LNCaP clone FGC (cell line): ENCODE results near the gene PTPRCAP.
A peak's percentile ranks its signal among the peaks of the same experiment; 100 is the strongest.

Experiments used
- DNase-seq: peaks from one replicate; pipeline ENCODE4 v3.0.0-alpha.2; 2011; ENCODE audit warnings: low read depth
- H3K4me3 ChIP-seq: 2 replicates; pipeline ENCODE4 v1.5.1; 2011; ENCODE audit warnings: mild to moderate bottlenecking, low read depth, low read length, control low read depth
- TF ChIP-seq, protein P1 (sequence below): IDR thresholded peaks from 2 replicates; pipeline ENCODE4 v1.5.1; 2012; ENCODE audit warnings: mild to moderate bottlenecking; ENCODE audit not compliant: control insufficient read depth, insufficient read depth; ENCODE audit errors: extremely low read depth

The PTPRCAP gene

GRCh38 chr11:67415501-67416304, 21.8 kb downstream of the PTPRCAP start, which contains the start of gene CARNS1:
TSS of gene CARNS1 (plus strand) at chr11:67415678. CDS start at chr11:67416200, 522 bp downstream.
- H3K4me3 ChIP-seq = peak within 1 kb of the TSS; percentile 41
- DNase-seq = no peak

GRCh38 chr11:67413266-67413849, 24.1 kb downstream of the PTPRCAP start:
- TF ChIP-seq, protein P1, sequence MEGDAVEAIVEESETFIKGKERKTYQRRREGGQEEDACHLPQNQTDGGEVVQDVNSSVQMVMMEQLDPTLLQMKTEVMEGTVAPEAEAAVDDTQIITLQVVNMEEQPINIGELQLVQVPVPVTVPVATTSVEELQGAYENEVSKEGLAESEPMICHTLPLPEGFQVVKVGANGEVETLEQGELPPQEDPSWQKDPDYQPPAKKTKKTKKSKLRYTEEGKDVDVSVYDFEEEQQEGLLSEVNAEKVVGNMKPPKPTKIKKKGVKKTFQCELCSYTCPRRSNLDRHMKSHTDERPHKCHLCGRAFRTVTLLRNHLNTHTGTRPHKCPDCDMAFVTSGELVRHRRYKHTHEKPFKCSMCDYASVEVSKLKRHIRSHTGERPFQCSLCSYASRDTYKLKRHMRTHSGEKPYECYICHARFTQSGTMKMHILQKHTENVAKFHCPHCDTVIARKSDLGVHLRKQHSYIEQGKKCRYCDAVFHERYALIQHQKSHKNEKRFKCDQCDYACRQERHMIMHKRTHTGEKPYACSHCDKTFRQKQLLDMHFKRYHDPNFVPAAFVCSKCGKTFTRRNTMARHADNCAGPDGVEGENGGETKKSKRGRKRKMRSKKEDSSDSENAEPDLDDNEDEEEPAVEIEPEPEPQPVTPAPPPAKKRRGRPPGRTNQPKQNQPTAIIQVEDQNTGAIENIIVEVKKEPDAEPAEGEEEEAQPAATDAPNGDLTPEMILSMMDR = no peak
- DNase-seq = no peak
- no peak overlapping the region for H3K4me3 ChIP-seq

More at GRCh38 chr11:67415501-67416304, 21.8 kb downstream of the PTPRCAP start, which contains the start of gene CARNS1:
- TF ChIP-seq, protein P1 = no peak

DNA sequence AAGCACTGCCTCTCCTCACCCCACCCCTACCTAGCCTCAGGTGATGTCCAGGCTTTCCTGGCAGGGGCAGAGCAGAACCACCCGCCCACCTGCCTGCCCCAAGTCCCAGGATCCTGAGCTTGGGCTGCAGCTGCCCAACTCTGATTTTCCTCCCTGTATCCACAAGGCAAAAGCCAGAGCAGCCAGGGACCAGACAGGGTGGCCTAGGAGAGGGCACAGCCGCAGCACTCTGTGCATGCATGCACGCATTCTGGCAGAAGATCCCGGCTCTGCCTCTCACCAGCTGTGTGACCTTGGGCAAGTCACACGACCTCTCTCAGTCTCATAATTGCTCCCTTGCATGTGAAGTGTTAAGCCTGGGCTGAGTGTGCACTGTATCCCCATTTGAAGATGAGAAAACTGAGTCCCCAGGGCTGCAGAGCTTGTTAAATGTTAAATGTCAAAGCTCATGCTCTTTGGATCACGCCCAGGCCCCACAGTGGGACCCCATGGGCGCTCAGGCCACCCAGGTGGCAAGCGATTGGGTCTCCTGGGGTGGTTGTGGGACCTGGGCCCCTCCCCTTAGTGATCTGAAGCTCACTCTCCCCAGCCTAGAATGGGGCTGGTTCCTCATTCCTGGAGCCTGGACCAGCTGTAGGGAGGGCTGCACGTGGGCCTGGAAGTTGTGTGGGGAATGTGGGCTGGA, 24.8 kb downstream of the PTPRCAP start:
- no peak for DNase-seq
- H3K4me3 ChIP-seq = no peak overlapping the region
- TF ChIP-seq, protein P1 = no peak

DNA sequence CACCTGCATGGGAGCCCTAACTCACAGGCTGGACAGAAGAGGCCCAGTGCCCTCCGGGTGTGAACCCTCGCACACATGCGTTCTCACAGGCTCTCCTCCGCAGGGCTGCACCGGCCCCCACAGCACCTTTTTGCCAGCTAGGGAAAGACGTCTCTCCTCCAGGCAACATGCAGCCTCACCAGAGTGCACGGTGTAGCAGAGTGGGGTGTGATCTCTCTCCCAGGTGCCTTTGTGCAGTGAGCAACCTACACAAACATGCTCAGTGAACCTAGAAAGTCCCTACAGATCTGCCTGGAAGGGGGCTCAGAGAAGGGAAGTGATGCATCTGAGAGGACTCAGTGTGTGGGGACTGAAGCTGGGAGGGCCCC, 25.7 kb downstream of the PTPRCAP start:
- no peak overlapping the region for H3K4me3 ChIP-seq
- TF ChIP-seq, protein P1 = no peak
- no peak for DNase-seq

DNA sequence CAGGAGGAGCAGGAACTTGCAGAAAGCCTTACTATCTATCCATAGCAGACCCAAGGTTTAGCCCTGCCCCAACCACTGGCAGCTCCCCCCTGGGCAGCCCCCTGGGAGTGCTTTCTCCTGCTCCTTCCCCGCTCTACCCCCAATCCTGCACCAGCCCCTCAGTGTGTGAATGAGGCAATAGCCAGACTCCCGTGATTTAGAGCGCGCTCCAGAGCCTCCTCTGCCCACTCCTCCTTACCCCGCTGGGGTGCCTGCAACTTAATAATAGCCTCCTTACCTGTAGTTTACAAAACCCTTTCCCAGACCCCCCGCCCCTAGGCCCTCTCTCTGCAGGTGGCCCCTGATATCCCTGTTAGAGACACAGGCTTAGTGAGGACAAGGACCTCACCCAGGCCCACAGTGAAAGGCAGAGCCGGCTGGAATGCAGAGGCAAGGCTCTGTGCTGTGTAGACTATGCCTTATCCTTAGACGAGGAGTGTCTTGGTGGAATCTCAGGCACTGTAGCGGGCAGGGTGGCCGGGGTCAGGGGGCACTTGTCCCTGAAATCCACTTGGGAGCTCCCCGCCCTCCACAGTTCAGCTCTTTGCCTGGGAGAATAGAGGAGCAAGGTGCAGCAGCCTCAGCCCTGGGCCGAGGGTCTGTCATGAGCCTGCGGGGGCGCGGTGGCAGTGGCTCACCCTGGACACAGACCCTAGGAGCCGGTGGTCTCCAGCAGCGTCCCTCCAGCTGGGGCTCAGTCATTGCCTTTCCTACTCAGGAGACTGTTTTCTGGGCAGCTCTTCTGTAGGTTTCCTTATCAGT, 26.3 kb downstream of the PTPRCAP start:
- no peak for DNase-seq
- H3K4me3 ChIP-seq = no peak overlapping the region
- TF ChIP-seq, protein P1 = no peak

DNA sequence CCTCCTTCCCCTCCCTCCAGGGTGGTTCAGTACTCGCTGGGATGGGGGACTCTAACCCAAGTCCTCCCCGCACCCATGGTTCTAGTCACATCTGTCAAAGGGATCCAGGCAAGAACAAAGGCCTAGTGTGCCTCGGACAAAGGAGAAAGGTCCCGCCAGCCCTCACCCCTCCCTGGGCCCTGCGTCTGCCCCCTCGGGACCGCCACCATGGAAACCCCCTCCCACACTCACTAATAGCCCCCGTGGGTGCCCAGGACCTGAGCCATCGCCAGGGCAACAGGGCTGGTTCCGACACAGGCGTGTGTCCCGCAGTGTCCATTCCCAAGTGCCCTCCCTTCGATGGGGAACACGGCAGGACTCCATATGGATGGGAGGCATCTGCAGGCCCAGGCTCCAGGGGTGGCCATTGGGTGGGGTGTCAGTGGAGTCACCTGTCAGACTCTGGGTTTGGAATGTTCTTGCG, 27.1 kb downstream of the PTPRCAP start:
- TF ChIP-seq, protein P1 = no peak
- H3K4me3 ChIP-seq = no peak overlapping the region
- DNase-seq = no peak
